ENCODE measurements around the gene VGF.

Gene VGF

GRCh38 chr7:101180130-101180755 lies 14.9 kb upstream of the VGF start, which contains the start of gene NAT16:
Gene NAT16 (minus strand): TSS chr7:101180293. CDS start chr7:101174807, 5,486 bp downstream.
- no peak for DNase-seq

GRCh38 chr7:101179713-101180112 lies 14.3 kb upstream of the VGF start:
- no peak for DNase-seq

- no peak for DNase-seq
These were observed 13.7 kb upstream of the VGF start for GRCh38 chr7:101179117-101179516.

GRCh38 chr7:101177644-101178043 lies 12.3 kb upstream of the VGF start:
- DNase-seq = no peak

GRCh38 chr7:101175664-101176063 lies 10.3 kb upstream of the VGF start:
- DNase-seq = no peak

GRCh38 chr7:101174322-101174854 lies 9.0 kb upstream of the VGF start:
- no peak for DNase-seq

- peak; percentile 74 for DNase-seq
These were observed 8.4 kb upstream of the VGF start for GRCh38 chr7:101173752-101174244.

GRCh38 chr7:101172854-101173751 lies 7.7 kb upstream of the VGF start:
- peak; percentile 30 for DNase-seq

GRCh38 chr7:101172005-101172853 lies 6.9 kb upstream of the VGF start:
- peak; percentile 30 for DNase-seq

GRCh38 chr7:101171442-101171837 lies 6.1 kb upstream of the VGF start:
- no peak for DNase-seq

GRCh38 chr7:101170617-101171441 lies 5.5 kb upstream of the VGF start:
- DNase-seq = peak; percentile 38

GRCh38 chr7:101169838-101170551 lies 4.6 kb upstream of the VGF start:
- peak; percentile 87 for DNase-seq

- no peak for DNase-seq
These were observed 3.9 kb upstream of the VGF start for GRCh38 chr7:101169110-101169837.

- no peak for DNase-seq
These were observed 3.2 kb upstream of the VGF start for GRCh38 chr7:101168412-101169049.

GRCh38 chr7:101167645-101168411 lies 2.5 kb upstream of the VGF start:
- DNase-seq = no peak

GRCh38 chr7:101166909-101167644 lies 1.7 kb upstream of the VGF start:
- no peak for DNase-seq

GRCh38 chr7:101166648-101166908 lies 1.2 kb upstream of the VGF start:
- no peak for DNase-seq

GRCh38 chr7:101165958-101166647 lies 734 bp upstream of the VGF start:
- DNase-seq = no peak

All from activated T-cell treated with anti-CD3 and anti-CD28 coated beads, Interleukin-2, amount 50 U/mL, for 1 hour (primary cell).